Astrocyte (in vitro differentiated cells and primary cell): ENCODE data around the gene CPNE7. TPM values are rescaled to one million over a fixed set of nuclear protein-coding genes. Genes with fewer than 3 reads are reported as not detected.
A peak's percentile ranks its signal among the peaks of the same experiment; 100 is the strongest.

Experiments used
- DNase-seq: peaks from one replicate; pipeline ENCODE4 v3.0.0-alpha.2; 2010; ENCODE audit warnings: low read depth
- FAIRE-seq: peaks from 2 replicates; lab custom pipeline; 2011; peaks lifted over from hg19 to GRCh38; lab: Jason Lieb, UNC
- H2AFZ ChIP-seq: 2 replicates; pipeline ENCODE4 v1.6.0; 2012; ENCODE audit warnings: low read depth, low read length, inconsistent platforms
- H3K27ac ChIP-seq: 2 replicates; pipeline ENCODE4 v1.5.1; 2011; ENCODE audit warnings: low read depth, low read length, inconsistent platforms
- H3K27me3 ChIP-seq: 2 replicates; pipeline ENCODE4 v1.6.0; 2011; ENCODE audit warnings: low read length, inconsistent platforms; ENCODE audit not compliant: insufficient read depth
- H3K36me3 ChIP-seq: 2 replicates; pipeline ENCODE4 v1.5.1; 2011; ENCODE audit warnings: low read length, inconsistent platforms; ENCODE audit not compliant: insufficient read depth
- H3K4me1 ChIP-seq: 2 replicates; pipeline ENCODE4 v1.5.1; 2011; ENCODE audit warnings: low read length, inconsistent platforms; ENCODE audit not compliant: insufficient read depth
- H3K4me2 ChIP-seq: 2 replicates; pipeline ENCODE4 v1.6.0; 2012; ENCODE audit warnings: low read length, inconsistent platforms
- H3K4me3 ChIP-seq: 2 replicates; pipeline ENCODE4 v1.5.1; 2011; ENCODE audit warnings: low read depth, mild to moderate bottlenecking, low read length, inconsistent platforms; ENCODE audit not compliant: insufficient read depth
- H3K79me2 ChIP-seq: 2 replicates; pipeline ENCODE4 v1.6.0; 2012; ENCODE audit warnings: mild to moderate bottlenecking, low read length, inconsistent platforms; ENCODE audit not compliant: insufficient read depth
- H3K9ac ChIP-seq: 2 replicates; pipeline ENCODE4 v1.6.0; 2012; ENCODE audit warnings: mild to moderate bottlenecking, low read length, inconsistent platforms
- H3K9me3 ChIP-seq: 2 replicates; pipeline ENCODE4 v1.5.1; 2012; ENCODE audit warnings: low read depth, mild to moderate bottlenecking, low read length, inconsistent platforms; ENCODE audit not compliant: insufficient read depth
- H4K20me1 ChIP-seq: 2 replicates; pipeline ENCODE4 v1.6.0; 2012; ENCODE audit warnings: low read length, inconsistent platforms; ENCODE audit not compliant: insufficient read depth
- H3K27ac Mint-ChIP-seq: one replicate; pipeline ENCODE4 v1.8.0; 2021; ENCODE audit warnings: mild to moderate bottlenecking, mixed read lengths; ENCODE audit not compliant: unreplicated experiment
- H3K27me3 Mint-ChIP-seq: one replicate; pipeline ENCODE4 v1.8.0; 2021; ENCODE audit warnings: low read depth, mixed read lengths; ENCODE audit not compliant: unreplicated experiment
- H3K36me3 Mint-ChIP-seq: one replicate; pipeline ENCODE4 v1.8.0; 2021; ENCODE audit warnings: low read depth, mixed read lengths; ENCODE audit not compliant: unreplicated experiment
- H3K4me1 Mint-ChIP-seq: one replicate; pipeline ENCODE4 v1.8.0; 2021; ENCODE audit warnings: low read depth, mixed read lengths; ENCODE audit not compliant: unreplicated experiment
- H3K4me3 Mint-ChIP-seq: one replicate; pipeline ENCODE4 v1.8.0; 2021; ENCODE audit warnings: mild to moderate bottlenecking, moderate library complexity, mixed read lengths; ENCODE audit not compliant: unreplicated experiment
- H3K9me3 Mint-ChIP-seq: one replicate; pipeline ENCODE4 v1.8.0; 2021; ENCODE audit warnings: mild to moderate bottlenecking, mixed read lengths; ENCODE audit not compliant: unreplicated experiment
- CTCF ChIP-seq: IDR thresholded peaks from 2 replicates; pipeline ENCODE4 v1.5.1; 2011; ENCODE audit warnings: low read depth, mild to moderate bottlenecking, inconsistent platforms, low read length, moderate library complexity; ENCODE audit not compliant: insufficient read depth
- EZH2 ChIP-seq: IDR thresholded peaks from 2 replicates; pipeline ENCODE4 v1.6.1; 2012; ENCODE audit warnings: mild to moderate bottlenecking, low read length, inconsistent platforms; ENCODE audit not compliant: insufficient read depth
- total RNA-seq: library from RNA; stranded (reverse); gene quantifications from 2 replicates; pipeline ENCODE4 v1.2.1, GENCODE V29; 2021

Gene CPNE7
- total RNA-seq, 1 donor from 2014 or later, result 7.5 TPM

DNA sequence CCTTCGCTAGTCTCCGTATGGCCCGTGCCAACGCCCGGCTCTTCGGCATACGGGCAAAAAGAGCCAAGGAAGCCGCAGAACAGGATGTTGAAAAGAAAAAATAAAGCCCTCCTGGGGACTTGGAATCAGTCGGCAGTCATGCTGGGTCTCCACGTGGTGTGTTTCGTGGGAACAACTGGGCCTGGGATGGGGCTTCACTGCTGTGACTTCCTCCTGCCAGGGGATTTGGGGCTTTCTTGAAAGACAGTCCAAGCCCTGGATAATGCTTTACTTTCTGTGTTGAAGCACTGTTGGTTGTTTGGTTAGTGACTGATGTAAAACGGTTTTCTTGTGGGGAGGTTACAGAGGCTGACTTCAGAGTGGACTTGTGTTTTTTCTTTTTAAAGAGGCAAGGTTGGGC is 12.6 kb upstream of the CPNE7 start:
- TF ChIP-seq EZH2 (no peak), CTCF (no peak)
- no peak for FAIRE-seq
- Histone ChIP-seq H3K27ac (no peak overlapping the region), H2AFZ (no peak overlapping the region), H3K4me2 (peak overlapping the region; percentile 97), H3K27me3 (no peaks in the 10 kb centered on the region), H3K36me3 (peaks cover 29% of the 10 kb centered on the region), H3K4me3 (peak overlapping the region; percentile 83), H3K9ac (peak overlapping the region; percentile 93), H3K9me3 (no peaks in the 10 kb centered on the region), H3K79me2 (peaks cover 37% of the 10 kb centered on the region), H4K20me1 (peaks cover 66% of the 10 kb centered on the region), H3K4me1 (peaks cover 52% of the 10 kb centered on the region)
- Mint-ChIP-seq H3K36me3 (peaks cover 23% of the 10 kb centered on the region), H3K4me1 (peaks cover 41% of the 10 kb centered on the region), H3K27me3 (no peaks in the 10 kb centered on the region), H3K27ac (peak overlapping the region; percentile 91), H3K9me3 (peaks cover 1% of the 10 kb centered on the region), H3K4me3 (peak overlapping the region; percentile 93)
- DNase-seq, result no peak

GRCh38 chr16:89563639-89564392 is 11.7 kb upstream of the CPNE7 start:
- Histone ChIP-seq H3K9me3 (no peaks in the 10 kb centered on the region), H3K4me2 (peak overlapping the region; percentile 97), H3K4me1 (peaks cover 52% of the 10 kb centered on the region), H3K79me2 (peaks cover 37% of the 10 kb centered on the region), H2AFZ (no peak overlapping the region), H3K36me3 (peaks cover 29% of the 10 kb centered on the region), H3K4me3 (peak overlapping the region; percentile 83), H3K9ac (peak overlapping the region; percentile 93), H4K20me1 (peaks cover 70% of the 10 kb centered on the region), H3K27me3 (no peaks in the 10 kb centered on the region), H3K27ac (no peak overlapping the region)
- no peaks in the 10 kb centered on the region for H3K27me3 Mint-ChIP-seq
- H3K4me3 Mint-ChIP-seq, result peak overlapping the region; percentile 93
- H3K36me3 Mint-ChIP-seq, result peaks cover 23% of the 10 kb centered on the region
- DNase-seq, result no peak
- peaks cover 41% of the 10 kb centered on the region for H3K4me1 Mint-ChIP-seq
- no peak for TF ChIP-seq EZH2
- no peak for TF ChIP-seq CTCF
- no peak for FAIRE-seq
- H3K27ac Mint-ChIP-seq, result no peak overlapping the region
- H3K9me3 Mint-ChIP-seq, result peaks cover 1% of the 10 kb centered on the region
